T-cell (primary cell): ENCODE results near the gene RBMX2. TPM values are rescaled to one million over a fixed set of nuclear protein-coding genes. Genes with fewer than 3 reads are reported as not detected.
"Not testable (repeated sequence)": the region's sequence is repeated elsewhere in the genome, so short reads cannot be mapped to it uniquely, and the experiment has no call there.

Experiments used
- ATAC-seq, 4 experiments: fragments of 200-7000 bp in 3 of 4; fragments of 150-1000 bp in 1 of 4; cut with Tn5 transposase; replicated peaks in 1 of 4; 1 replicate in 3 of 4; 2 replicates in 1 of 4; pipeline ENCODE4 v1.10.0; 2021; ENCODE audit warnings: moderate library complexity in 3 of 4, mild to moderate bottlenecking in 2 of 4, moderate number of reproducible peaks in 1 of 4
- CTCF ChIA-PET, 2 donors: fragments of 300-600 bp; sonication (Branson Sonifier 250); formaldehyde crosslinking; loops; one replicate each; lab custom pipeline; 2022; ENCODE audit warnings: antibody characterized with exemption in 2 of 2; lab: Charles Lee
- POLR2A ChIA-PET, 2 donors: fragments of 300-600 bp; sonication (Branson Sonifier 250); formaldehyde crosslinking; loops; one replicate each; lab custom pipeline; 2022; ENCODE audit warnings: antibody characterized with exemption in 2 of 2; lab: Charles Lee
- DNase-seq, 35 experiments: peaks; one replicate each; pipeline versions ENCODE4 v3.0.0 to v3.0.0-alpha.2; 2013 to 2023
- H3K27ac ChIP-seq: one replicate; pipeline ENCODE4 v1.5.1; 2013; ENCODE audit warnings: low read length
- H3K27me3 ChIP-seq, 2 experiments: replicated peaks in 1 of 2; 1 replicate in 1 of 2; 2 replicates in 1 of 2; pipeline versions ENCODE4 v1.6.1 to v1.7.0; 2013; ENCODE audit warnings: low read length in 1 of 2, mixed read lengths in 1 of 2; ENCODE audit not compliant: control insufficient read depth in 2 of 2, insufficient read depth in 2 of 2; ENCODE audit errors: extremely low read depth in 1 of 2
- H3K36me3 ChIP-seq, 2 donors: 1 replicate in 1 of 2; 2 replicates in 1 of 2; pipeline versions ENCODE4 v1.6.1 to v1.7.0; 2013; ENCODE audit warnings: low read length in 1 of 2; ENCODE audit not compliant: control insufficient read depth in 2 of 2, insufficient read depth in 1 of 2; ENCODE audit errors: extremely low read depth in 1 of 2
- H3K4me1 ChIP-seq, 2 experiments: 1 replicate in 1 of 2; 2 replicates in 1 of 2; pipeline versions ENCODE4 v1.6.1 to v1.7.0; 2013; ENCODE audit warnings: low read length in 2 of 2, mixed read lengths in 1 of 2; ENCODE audit not compliant: insufficient read depth in 2 of 2, control insufficient read depth in 1 of 2; ENCODE audit errors: extremely low read depth in 1 of 2
- H3K4me3 ChIP-seq, 2 donors: 1 replicate in 1 of 2; 2 replicates in 1 of 2; pipeline versions ENCODE4 v1.5.1 to v1.7.0; 2013; ENCODE audit warnings: mild to moderate bottlenecking in 2 of 2, low read length in 1 of 2, moderate library complexity in 1 of 2; ENCODE audit not compliant: control insufficient read depth in 1 of 2; ENCODE audit errors: extremely low read depth in 1 of 2
- H3K9me3 ChIP-seq: 2 replicates; pipeline ENCODE4 v1.7.0; 2013
- H3K27ac Mint-ChIP-seq, 2 donors: one replicate each; pipeline ENCODE4 v1.8.0; 2020 to 2021; ENCODE audit warnings: mild to moderate bottlenecking in 2 of 2, mixed read lengths in 2 of 2
- H3K27me3 Mint-ChIP-seq, 2 donors: one replicate each; pipeline ENCODE4 v1.8.0; 2021 to 2022; ENCODE audit warnings: mixed read lengths in 2 of 2
- H3K36me3 Mint-ChIP-seq: one replicate; pipeline ENCODE4 v1.8.0; 2021; ENCODE audit warnings: mixed read lengths
- H3K4me1 Mint-ChIP-seq, 3 donors: one replicate each; pipeline ENCODE4 v1.8.0; 2020 to 2022; ENCODE audit warnings: mixed read lengths in 3 of 3, mild to moderate bottlenecking in 1 of 3
- H3K4me3 Mint-ChIP-seq, 3 donors: one replicate each; pipeline ENCODE4 v1.8.0; 2020 to 2022; ENCODE audit warnings: mild to moderate bottlenecking in 3 of 3, mixed read lengths in 3 of 3, moderate library complexity in 3 of 3
- H3K9me3 Mint-ChIP-seq, 3 donors: one replicate each; pipeline ENCODE4 v1.8.0; 2020 to 2022; ENCODE audit warnings: mixed read lengths in 3 of 3
- WGBS: methylation state at CpG from one replicate; pipeline ENCODE4 v1.1.5; 2013; ENCODE audit warnings: missing lambda C conversion rate; ENCODE audit not compliant: insufficient coverage; 5-methylcytosine and 5-hydroxymethylcytosine counted together
- total RNA-seq, 35 experiments: library from RNA in 6 of 35; stranded (reverse) in 6 of 35; fragments of 120-200 nt in 1 of 35; gene quantifications; one replicate each; pipeline versions ENCODE4 v1.2.1 to v1.2.4 and lab custom pipeline; 2013 to 2026

Gene RBMX2
- total RNA-seq, 5 donors from 2014 or later (not counting 1 experiment from before 2014, with no cell fraction given): 18.6 to 20.8 (median 20.2) TPM

- H3K36me3 ChIP-seq: peaks cover 0 to 5% of the 10 kb centered on the region in 2 donors
- H3K9me3 ChIP-seq: no peaks in the 10 kb centered on the region
- WGBS: 100% methylated on average over 1 of the region's 4 CpGs
- H3K27ac ChIP-seq: no peak overlapping the region
- DNase-seq (no peak), ATAC-seq (no peak)
- no peaks in the 10 kb centered on the region for H3K4me1 ChIP-seq
- Mint-ChIP-seq H3K4me1 (peaks cover 0 to 4% (median 0%) of the 10 kb centered on the region in 3 donors), H3K4me3 (no peak overlapping the region), H3K27ac (no peak overlapping the region), H3K27me3 (no peaks in the 10 kb centered on the region), H3K9me3 (no peaks in the 10 kb centered on the region), H3K36me3 (peaks cover 10% of the 10 kb centered on the region)
- no peak overlapping the region for H3K4me3 ChIP-seq
- ChIA-PET CTCF (no interaction called here), POLR2A (no interaction called here)
- no peaks in the 10 kb centered on the region for H3K27me3 ChIP-seq
Measured at GRCh38 chrX:130416785-130417184, 15.0 kb downstream of the RBMX2 start.

DNA sequence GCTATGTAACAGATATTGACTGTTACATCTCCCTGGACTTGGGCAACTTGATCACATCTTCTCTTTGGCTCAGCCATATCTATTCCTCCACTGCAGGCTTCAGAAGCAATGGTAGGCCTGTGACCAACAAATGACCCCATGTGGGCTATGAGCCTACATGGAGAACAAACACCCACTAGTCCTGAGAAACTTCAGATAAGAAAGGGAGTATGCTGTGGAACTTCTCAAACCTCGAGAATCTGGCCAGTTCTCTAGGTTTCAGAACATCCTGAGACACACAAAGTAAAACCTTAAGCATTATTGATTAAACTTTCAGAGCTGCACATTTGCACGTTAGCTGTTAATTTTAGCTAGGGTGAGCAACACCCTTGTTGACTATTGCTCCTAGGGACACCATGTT lies 16.3 kb downstream of the RBMX2 start:
- H3K9me3 Mint-ChIP-seq: no peaks in the 10 kb centered on the region
- no peak overlapping the region for H3K27ac Mint-ChIP-seq
- ChIA-PET POLR2A (no interaction called here), CTCF (no interaction called here)
- H3K4me1 Mint-ChIP-seq: peaks cover 0 to 4% (median 0%) of the 10 kb centered on the region in 3 donors
- H3K36me3 ChIP-seq: no peaks in the 10 kb centered on the region
- no peaks in the 10 kb centered on the region for H3K27me3 Mint-ChIP-seq
- no peak overlapping the region for H3K4me3 Mint-ChIP-seq
- no peaks in the 10 kb centered on the region for H3K4me1 ChIP-seq
- ATAC-seq (no peak), DNase-seq (no peak)
- H3K36me3 Mint-ChIP-seq: peaks cover 6% of the 10 kb centered on the region
- no peak overlapping the region for H3K4me3 ChIP-seq
- H3K27ac ChIP-seq: no peak overlapping the region
- H3K9me3 ChIP-seq: no peaks in the 10 kb centered on the region
- WGBS: no CpG with 5 or more reads among the region's 2 CpGs
- no peaks in the 10 kb centered on the region for H3K27me3 ChIP-seq

GRCh38 chrX:130418740-130419139 lies 17.0 kb downstream of the RBMX2 start:
- Mint-ChIP-seq H3K27me3 (no peaks in the 10 kb centered on the region), H3K4me1 (peaks cover 0 to 4% (median 0%) of the 10 kb centered on the region in 3 donors), H3K9me3 (no peaks in the 10 kb centered on the region), H3K4me3 (no peak overlapping the region), H3K27ac (no peak overlapping the region), H3K36me3 (peaks cover 6% of the 10 kb centered on the region)
- H3K36me3 ChIP-seq: no peaks in the 10 kb centered on the region
- no peaks in the 10 kb centered on the region for H3K4me1 ChIP-seq
- no CpG with 5 or more reads among the region's 4 CpGs for WGBS
- DNase-seq (no peak), ATAC-seq (no peak)
- H3K4me3 ChIP-seq: no peak overlapping the region
- H3K27me3 ChIP-seq: no peaks in the 10 kb centered on the region
- CTCF ChIA-PET: no interaction called here
- no peaks in the 10 kb centered on the region for H3K9me3 ChIP-seq
- POLR2A ChIA-PET: no interaction called here
- H3K27ac ChIP-seq: no peak overlapping the region

DNA sequence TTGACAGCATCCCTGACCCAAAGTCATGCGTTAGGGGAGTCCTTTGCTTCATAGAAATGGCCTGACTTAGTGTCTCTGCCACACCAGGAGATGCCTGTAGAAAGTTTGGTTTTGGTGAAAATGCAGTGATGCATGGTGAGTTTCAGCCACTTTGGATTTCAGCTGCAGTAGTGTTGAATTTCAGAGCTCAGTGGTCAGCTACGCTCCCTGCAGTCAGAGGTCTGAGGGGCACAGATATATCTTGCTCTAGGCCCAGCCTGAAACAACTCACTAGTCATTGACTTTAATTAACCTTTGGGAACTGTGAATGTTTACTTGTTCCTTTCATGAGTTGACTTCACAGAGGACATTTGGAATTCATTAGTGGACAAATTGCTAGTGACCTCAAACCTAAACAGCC lies 17.5 kb downstream of the RBMX2 start:
- DNase-seq (no peak), ATAC-seq (no peak)
- Histone ChIP-seq H3K36me3 (no peaks in the 10 kb centered on the region), H3K27ac (no peak overlapping the region), H3K4me3 (no peak overlapping the region), H3K27me3 (no peaks in the 10 kb centered on the region), H3K4me1 (no peaks in the 10 kb centered on the region), H3K9me3 (no peaks in the 10 kb centered on the region)
- no peaks in the 10 kb centered on the region for H3K9me3 Mint-ChIP-seq
- no peak overlapping the region for H3K4me3 Mint-ChIP-seq
- 100% methylated on average over 1 of the region's 2 CpGs for WGBS
- H3K27me3 Mint-ChIP-seq: no peaks in the 10 kb centered on the region
- no peak overlapping the region for H3K27ac Mint-ChIP-seq
- POLR2A ChIA-PET: no interaction called here
- H3K4me1 Mint-ChIP-seq: peaks cover 0 to 4% (median 0%) of the 10 kb centered on the region in 3 donors
- peaks cover 3% of the 10 kb centered on the region for H3K36me3 Mint-ChIP-seq
- CTCF ChIA-PET: no interaction called here

- no peaks in the 10 kb centered on the region for H3K4me1 Mint-ChIP-seq
- Histone ChIP-seq H3K4me1 (no peaks in the 10 kb centered on the region), H3K4me3 (no peak overlapping the region), H3K27me3 (no peaks in the 10 kb centered on the region), H3K36me3 (no peaks in the 10 kb centered on the region), H3K9me3 (no peaks in the 10 kb centered on the region), H3K27ac (no peak overlapping the region)
- no peak overlapping the region for H3K27ac Mint-ChIP-seq
- no CpG with 5 or more reads among the region's 6 CpGs for WGBS
- no peak overlapping the region for H3K4me3 Mint-ChIP-seq
- ChIA-PET POLR2A (no interaction called here), CTCF (no interaction called here)
- H3K36me3 Mint-ChIP-seq: no peaks in the 10 kb centered on the region
- peaks cover 0 to 23% of the 10 kb centered on the region in 2 donors for H3K27me3 Mint-ChIP-seq
- H3K9me3 Mint-ChIP-seq: no peaks in the 10 kb centered on the region
- no peak for DNase-seq
- ATAC-seq: no peak
Measured at GRCh38 chrX:130426531-130426930, 24.7 kb downstream of the RBMX2 start.

DNA sequence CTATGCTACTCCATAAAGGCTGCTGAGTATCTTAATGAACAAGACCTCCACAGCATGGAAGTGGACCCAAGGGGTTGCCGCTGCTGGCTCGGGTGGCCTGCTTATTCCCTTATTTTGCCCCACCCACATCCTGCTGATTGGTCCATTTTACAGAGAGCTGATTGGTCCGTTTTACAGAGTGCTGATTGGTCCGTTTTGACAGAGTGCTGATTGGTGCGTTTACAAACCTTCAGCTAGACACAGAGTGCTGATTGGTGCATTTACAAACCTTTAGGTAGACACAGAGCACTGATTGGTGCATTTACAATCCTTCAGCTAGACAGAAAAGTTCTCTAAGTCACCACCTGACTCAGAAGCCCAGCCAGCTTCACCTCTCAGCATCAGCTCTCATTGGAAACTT lies 27.4 kb downstream of the RBMX2 start:
- H3K4me3 Mint-ChIP-seq, POLR2A ChIA-PET, H3K27me3 ChIP-seq, H3K4me1 Mint-ChIP-seq, DNase-seq, H3K27ac ChIP-seq, H3K36me3 ChIP-seq, ATAC-seq, H3K4me3 ChIP-seq, H3K9me3 ChIP-seq, H3K4me1 ChIP-seq, H3K9me3 Mint-ChIP-seq, H3K36me3 Mint-ChIP-seq, CTCF ChIA-PET, H3K27ac Mint-ChIP-seq: not testable (repeated sequence)
- WGBS: 100% methylated on average over 1 of the region's 5 CpGs
- H3K27me3 Mint-ChIP-seq: peaks cover 0 to 27% of the 10 kb centered on the region in 2 donors

DNA sequence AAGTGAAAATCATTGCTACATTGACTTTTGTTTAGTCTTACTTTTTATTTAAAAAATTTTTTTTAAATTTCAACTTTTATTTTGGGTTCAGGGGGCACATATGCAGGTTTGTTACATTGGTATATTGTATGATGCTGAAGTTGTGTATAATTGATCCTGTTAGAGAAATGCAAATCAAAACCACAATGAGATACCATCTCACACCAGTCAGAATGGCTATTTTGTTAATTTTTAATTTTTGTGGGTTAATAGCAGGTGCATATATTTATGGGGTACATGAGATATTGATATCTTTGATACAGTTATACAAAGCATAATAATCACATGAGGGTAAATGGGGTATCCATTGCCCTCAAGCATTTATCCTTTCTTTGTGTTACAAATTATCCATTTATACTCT lies 34.1 kb downstream of the RBMX2 start:
- no peak for ATAC-seq
- no peaks in the 10 kb centered on the region for H3K27me3 ChIP-seq
- POLR2A ChIA-PET: no interaction called here
- no peaks in the 10 kb centered on the region for H3K4me1 Mint-ChIP-seq
- DNase-seq: no peak
- peaks cover 0 to 39% of the 10 kb centered on the region in 2 donors for H3K27me3 Mint-ChIP-seq
- H3K4me3 Mint-ChIP-seq: no peak overlapping the region
- no peaks in the 10 kb centered on the region for H3K9me3 ChIP-seq
- H3K36me3 Mint-ChIP-seq: no peaks in the 10 kb centered on the region
- H3K4me1 ChIP-seq: no peaks in the 10 kb centered on the region
- no peaks in the 10 kb centered on the region for H3K36me3 ChIP-seq
- H3K9me3 Mint-ChIP-seq: peaks cover 8 to 17% (median 15%) of the 10 kb centered on the region in 3 donors
- CTCF ChIA-PET: no interaction called here
- no peak overlapping the region for H3K27ac Mint-ChIP-seq
- no peak overlapping the region for H3K27ac ChIP-seq
- H3K4me3 ChIP-seq: no peak overlapping the region
